Heart left ventricle (tissue), 16 donors: ENCODE data around the gene ISL2. TPM values are rescaled to one million over a fixed set of nuclear protein-coding genes. Genes with fewer than 3 reads are reported as not detected.

Experiments
- ATAC-seq, 4 donors: fragments of 200-7000 bp; cut with Tn5 transposase; one replicate each; pipeline ENCODE4 v1.9.1; 2020 to 2022; ENCODE audit warnings: moderate library complexity in 4 of 4, mild to moderate bottlenecking in 3 of 4, moderate number of reproducible peaks in 1 of 4
- DNase-seq, 5 donors: peaks; one replicate each; pipeline ENCODE4 v3.0.0-alpha.2; 2020
- H3K27ac ChIP-seq, 12 donors: fragments of 200-600 bp; sonication (generic) in 4 of 12; one replicate each; pipeline versions ENCODE4 v1.5.0 to v1.8.0; 2016 to 2022; ENCODE audit warnings: mild to moderate bottlenecking in 2 of 12
- H3K27me3 ChIP-seq, 9 donors: fragments of 200-600 bp; sonication (generic) in 2 of 9; one replicate each; pipeline versions ENCODE4 v1.5.1 to v1.8.0; 2016 to 2022; ENCODE audit warnings: mild to moderate bottlenecking in 3 of 9
- H3K36me3 ChIP-seq, 9 donors: fragments of 200-600 bp; sonication (generic) in 2 of 9; one replicate each; pipeline versions ENCODE4 v1.5.0 to v1.8.0; 2018 to 2022; ENCODE audit warnings: mild to moderate bottlenecking in 2 of 9
- H3K4me1 ChIP-seq, 12 donors: fragments of 200-600 bp; sonication (generic) in 4 of 12; one replicate each; pipeline versions ENCODE4 v1.5.0 to v1.8.0; 2016 to 2022; ENCODE audit warnings: mild to moderate bottlenecking in 3 of 12
- H3K4me3 ChIP-seq, 12 donors: fragments of 200-600 bp; sonication (generic) in 4 of 12; one replicate each; pipeline versions ENCODE4 v1.5.0 to v1.8.0; 2017 to 2022; ENCODE audit warnings: mild to moderate bottlenecking in 9 of 12, moderate library complexity in 4 of 12
- H3K9me3 ChIP-seq, 12 donors: fragments of 200-600 bp; sonication (generic) in 4 of 12; one replicate each; pipeline versions ENCODE4 v1.5.0 to v1.8.0; 2016 to 2022; ENCODE audit warnings: mild to moderate bottlenecking in 1 of 12
- CTCF ChIP-seq, 12 donors: fragments of 200-600 bp; sonication (generic) in 4 of 12; IDR thresholded peaks; one replicate each; pipeline versions ENCODE4 v1.5.0 to v1.8.0; 2018 to 2022; ENCODE audit warnings: antibody characterized with exemption in 12 of 12, mild to moderate bottlenecking in 5 of 12
- POLR2A ChIP-seq, 2 donors: fragments of 450-650 bp; IDR thresholded peaks; one replicate each; pipeline ENCODE4 v1.6.1; 2017; ENCODE audit warnings: antibody characterized with exemption in 2 of 2, mild to moderate bottlenecking in 2 of 2, moderate library complexity in 2 of 2
- WGBS, 4 donors: extraction: QIAGEN DNeasy Blood & Tissue Kit in 2 of 4; methylation state at CpG; one replicate each; pipeline versions ENCODE4 v1.1.5 to v1.1.7; 2013 to 2018; 5-methylcytosine and 5-hydroxymethylcytosine counted together
- intact Hi-C, 10 donors: fragments of 100-400 bp; cut with DNase I; formaldehyde crosslinking; loops; one replicate each; pipeline versions ENCODE4 v1.11.1 to v1.14.2; 2022
- polyA plus RNA-seq, 2 donors: library from polyadenylated mRNA; stranded (reverse); fragments of 200-250 nt; gene quantifications; one replicate each; pipeline ENCODE4 v1.2.3, GENCODE V29; 2013
- total RNA-seq, 9 donors: library from RNA; depleted of rRNA in 2 of 9; stranded (reverse); fragments of >200 nt in 2 of 9; fragmentation: NEBNext Ultra II Directional in 3 of 9; extraction: Animal tissue kit (Norgen Biotek cat#: 25700) in 3 of 9; gene quantifications; one replicate each; pipeline versions ENCODE4 v1.1.0 to v1.2.4, GENCODE V29; 2016 to 2023
- donor health status: ischemic (EF 13 %, LVEDD 7.1; RV severe dilation, severe dysfunction).
- donor health status: healthy with polysubstance abuse.
- donor health status: DM: no; HTN: yes; CAD: no.
- donor health status: DM: no; HTN: no; CAD: no.
- donor health status: ischemic (EF 25% LVEDD 6.9; RV normal size, moderate dysfunction).
- donor health status: ischemic (EF 25% LVEDD 5.7; RV mildly dilated, moderate dysfunction).
- donor health status: healthy.
- donor health status: DM: yes; HTN: yes; CAD: no.
- donor health status: ischemic (EF 35%, LVEDD 5.7; RV mildly dilated, moderate dysfunction).
- donor health status: nonischemic (EF 11% LVEDD 7.7; RV severe dilation, severe dysfunction).
- donor health status: DM: yes; HTN: yes; CAD: no.
- donor health status: PGD.
- donor health status: ischemic (EF 29% LVEDD 5.4; RV normal size, mild dysfunction).
- donor health status: nonischemic (EF 23%, LVEDD 6.1; RV moderate dilation, normal function).

The ISL2 gene
- total and polyA plus RNA-seq, 11 donors: not detected

- no peak for TF ChIP-seq CTCF (IDR thresholded peaks at IDR 0.05)
- no peak for TF ChIP-seq POLR2A (IDR thresholded peaks at IDR 0.05)
- intact Hi-C loops: no loop called here
- H3K27me3 ChIP-seq: no peaks in the 10 kb centered on the region
- H3K36me3 ChIP-seq: peaks cover 0 to 16% (median 3%) of the 10 kb centered on the region in 9 donors
- no peak overlapping the region for H3K27ac ChIP-seq
- DNase-seq: no peak
- no peak for ATAC-seq
- H3K9me3 ChIP-seq: no peaks in the 10 kb centered on the region
- no peak overlapping the region for H3K4me3 ChIP-seq
- 95 to 99% (median 96%) methylated on average over 2 of the region's 2 CpGs for WGBS, 4 donors
- no peaks in the 10 kb centered on the region for H3K4me1 ChIP-seq
Measured at GRCh38 chr15:76384409-76384808, 47.8 kb downstream of the ISL2 start.

GRCh38 chr15:76386178-76386577, 49.6 kb downstream of the ISL2 start:
- ATAC-seq (no peak), DNase-seq (no peak)
- Histone ChIP-seq H3K36me3 (peaks cover 0 to 9% (median 2%) of the 10 kb centered on the region in 9 donors), H3K4me3 (no peak overlapping the region), H3K4me1 (no peaks in the 10 kb centered on the region), H3K9me3 (no peaks in the 10 kb centered on the region), H3K27ac (no peak overlapping the region), H3K27me3 (no peaks in the 10 kb centered on the region)
- 95 to 97% (median 96%) methylated on average over 2 of the region's 2 CpGs for WGBS, 4 donors
- intact Hi-C loops: no loop called here
- TF ChIP-seq CTCF (IDR thresholded peaks at IDR 0.05) (no peak), POLR2A (IDR thresholded peaks at IDR 0.05) (no peak)

GRCh38 chr15:76386926-76387325, 50.4 kb downstream of the ISL2 start:
- intact Hi-C loops: no loop called here
- Histone ChIP-seq H3K27me3 (no peaks in the 10 kb centered on the region), H3K4me1 (no peaks in the 10 kb centered on the region), H3K27ac (no peak overlapping the region), H3K9me3 (no peaks in the 10 kb centered on the region), H3K4me3 (no peak overlapping the region), H3K36me3 (peaks cover 0 to 3% (median 0%) of the 10 kb centered on the region in 9 donors)
- TF ChIP-seq CTCF (IDR thresholded peaks at IDR 0.05) (no peak), POLR2A (IDR thresholded peaks at IDR 0.05) (no peak)
- WGBS, 4 donors: 96 to 100% (median 97%) methylated on average over 2 of the region's 2 CpGs
- no peak for DNase-seq
- ATAC-seq: no peak

GRCh38 chr15:76390571-76390970, 54.0 kb downstream of the ISL2 start:
- H3K36me3 ChIP-seq: peaks cover 0 to 3% (median 0%) of the 10 kb centered on the region in 9 donors
- no peak for ATAC-seq
- no peaks in the 10 kb centered on the region for H3K4me1 ChIP-seq
- no peaks in the 10 kb centered on the region for H3K9me3 ChIP-seq
- DNase-seq: no peak
- H3K4me3 ChIP-seq: no peak overlapping the region
- H3K27me3 ChIP-seq: no peaks in the 10 kb centered on the region
- intact Hi-C loops: no loop called here
- TF ChIP-seq CTCF (IDR thresholded peaks at IDR 0.05) (no peak), POLR2A (IDR thresholded peaks at IDR 0.05) (no peak)
- no peak overlapping the region for H3K27ac ChIP-seq
